Keratinocyte (primary cell): ENCODE data around the gene ADAMTS9. TPM values are rescaled to one million over a fixed set of nuclear protein-coding genes. Genes with fewer than 3 reads are reported as not detected.

Source experiments
- DNase-seq: peaks from one replicate; pipeline ENCODE4 v3.0.0-alpha.2; 2011; ENCODE audit warnings: low read depth, missing footprints, low spot score
- FAIRE-seq: peaks from 2 replicates; lab custom pipeline; 2011; peaks lifted over from hg19 to GRCh38; lab: Jason Lieb, UNC
- H2AFZ ChIP-seq: 2 replicates; pipeline ENCODE4 v1.6.0; 2012; ENCODE audit warnings: low read length, control low read depth, inconsistent platforms; ENCODE audit not compliant: control insufficient read depth
- H3K27ac ChIP-seq: 2 replicates; pipeline ENCODE4 v1.5.1; 2011; ENCODE audit warnings: low read length; ENCODE audit not compliant: control insufficient read depth, insufficient read depth
- H3K27me3 ChIP-seq: 3 replicates; pipeline ENCODE4 v1.6.0; 2011; ENCODE audit warnings: low read length; ENCODE audit not compliant: control insufficient read depth, insufficient read depth; ENCODE audit errors: extremely low read depth
- H3K36me3 ChIP-seq, 2 experiments: 2 replicates in 1 of 2; 3 replicates in 1 of 2; pipeline ENCODE4 v1.5.1; 2011; ENCODE audit warnings: low read length in 2 of 2, mild to moderate bottlenecking in 1 of 2; ENCODE audit not compliant: control insufficient read depth in 2 of 2, insufficient read depth in 2 of 2; ENCODE audit errors: extremely low read depth in 1 of 2
- H3K4me1 ChIP-seq: 3 replicates; pipeline ENCODE4 v1.5.1; 2011; ENCODE audit warnings: low read length; ENCODE audit not compliant: control insufficient read depth, insufficient read depth; ENCODE audit errors: extremely low read depth
- H3K4me2 ChIP-seq: 3 replicates; pipeline ENCODE4 v1.6.0; 2011; ENCODE audit warnings: low read depth, low read length; ENCODE audit not compliant: control insufficient read depth, insufficient read depth; ENCODE audit errors: extremely low read depth
- H3K4me3 ChIP-seq, 3 experiments: fragments of 200-600 bp in 1 of 3; sonication (generic) in 1 of 3; 2 replicates in 2 of 3; 3 replicates in 1 of 3; pipeline ENCODE4 v1.5.1; 2011 to 2016; ENCODE audit warnings: low read length in 3 of 3, mild to moderate bottlenecking in 3 of 3, control low read depth in 2 of 3, inconsistent platforms in 1 of 3, low read depth in 1 of 3, mixed read lengths in 1 of 3, mixed run types in 1 of 3, moderate library complexity in 1 of 3; ENCODE audit not compliant: control insufficient read depth in 2 of 3, insufficient read depth in 2 of 3; ENCODE audit errors: extremely low read depth in 1 of 3
- H3K79me2 ChIP-seq: 2 replicates; pipeline ENCODE4 v1.6.0; 2012; ENCODE audit warnings: low read length; ENCODE audit not compliant: control insufficient read depth, insufficient read depth
- H3K9ac ChIP-seq: 3 replicates; pipeline ENCODE4 v1.6.0; 2011; ENCODE audit warnings: low read length; ENCODE audit not compliant: control insufficient read depth, insufficient read depth; ENCODE audit errors: extremely low read depth
- H3K9me1 ChIP-seq: 3 replicates; pipeline ENCODE4 v1.6.0; 2011; ENCODE audit warnings: low read length; ENCODE audit not compliant: control insufficient read depth, insufficient read depth; ENCODE audit errors: extremely low read depth
- H3K9me3 ChIP-seq: 2 replicates; pipeline ENCODE4 v1.5.1; 2012; ENCODE audit warnings: low read depth, low read length; ENCODE audit not compliant: control insufficient read depth
- H4K20me1 ChIP-seq: 3 replicates; pipeline ENCODE4 v1.6.0; 2011; ENCODE audit warnings: low read length; ENCODE audit not compliant: control insufficient read depth, insufficient read depth; ENCODE audit errors: extremely low read depth
- EZH2 ChIP-seq: IDR thresholded peaks from one replicate; pipeline ENCODE4 v1.6.1; 2012; ENCODE audit warnings: inconsistent platforms, mild to moderate bottlenecking, low read length, moderate library complexity
- dilution Hi-C: fragments of 300-500 bp; cut with MboI; formaldehyde crosslinking; loops from one replicate; pipeline ENCODE4 v1.7.0; 2020; ENCODE audit warnings: low sequenced_read_pairs; ENCODE audit not compliant: extremely low pct_ligation_motif_present
- polyA plus RNA-seq, 5 experiments: library from polyadenylated mRNA; depleted of rRNA in 3 of 5; stranded (reverse) in 3 of 5; stranded (forward) in 1 of 5; unstranded in 1 of 5; fragments of >200 nt; gene quantifications; 1 replicate in 1 of 5; 2 replicates in 3 of 5; 3 replicates in 1 of 5; pipeline versions ENCODE4 v1.2.1 to v1.2.3, GENCODE V29; 2011 to 2012; ENCODE audit warnings: missing spikeins in 2 of 5, low read depth in 1 of 5, low replicate concordance in 1 of 5
- TF ChIP-seq, protein P1 (sequence below), 3 experiments: IDR thresholded peaks in 1 of 3; conservative IDR thresholded peaks in 1 of 3; optimal IDR thresholded peaks in 1 of 3; 2 replicates in 2 of 3; 3 replicates in 1 of 3; pipeline versions ENCODE3 to v1.5.1; 2011; ENCODE audit warnings: low read length in 3 of 3, mild to moderate bottlenecking in 3 of 3, moderate library complexity in 2 of 3, control low read depth in 1 of 3, inconsistent platforms in 1 of 3; ENCODE audit not compliant: insufficient read depth in 2 of 3; ENCODE audit errors: extremely low read depth in 1 of 3

Gene ADAMTS9
- polyA plus RNA-seq, 1 donor (not counting 4 experiments of a cell fraction or from before 2014, with no cell fraction given) = 0.43 TPM

DNA sequence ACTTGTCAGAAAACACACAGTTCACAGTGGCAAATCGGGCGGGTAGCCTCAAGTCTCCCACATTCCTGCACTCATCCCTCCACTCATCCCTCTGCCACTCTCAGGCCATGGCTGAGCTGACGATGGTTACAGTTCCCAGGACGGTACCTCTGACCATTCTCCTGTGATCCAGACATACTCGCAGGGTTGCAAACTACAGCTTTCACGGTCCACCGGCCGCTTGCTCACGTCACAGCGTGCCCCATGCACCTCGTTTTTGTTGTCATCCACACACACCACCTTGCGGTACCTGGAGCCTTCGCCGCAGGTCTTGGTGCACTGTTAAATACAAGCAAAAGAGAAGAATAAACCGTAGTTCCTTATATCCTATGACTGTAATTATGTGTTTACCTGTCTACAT, 137.1 kb downstream of the ADAMTS9 start:
- Histone ChIP-seq H3K4me1 (no peaks in the 10 kb centered on the region), H3K9me1 (no peaks in the 10 kb centered on the region), H3K9ac (no peak overlapping the region), H4K20me1 (no peaks in the 10 kb centered on the region), H3K4me2 (no peak overlapping the region), H3K4me3 (no peak overlapping the region), H2AFZ (no peak overlapping the region), H3K9me3 (no peaks in the 10 kb centered on the region), H3K36me3 (no peaks in the 10 kb centered on the region), H3K27ac (no peak overlapping the region), H3K27me3 (no peaks in the 10 kb centered on the region), H3K79me2 (no peaks in the 10 kb centered on the region)
- FAIRE-seq (no peak), DNase-seq (no peak)
- no peak for TF ChIP-seq EZH2
- TF ChIP-seq, protein P1, sequence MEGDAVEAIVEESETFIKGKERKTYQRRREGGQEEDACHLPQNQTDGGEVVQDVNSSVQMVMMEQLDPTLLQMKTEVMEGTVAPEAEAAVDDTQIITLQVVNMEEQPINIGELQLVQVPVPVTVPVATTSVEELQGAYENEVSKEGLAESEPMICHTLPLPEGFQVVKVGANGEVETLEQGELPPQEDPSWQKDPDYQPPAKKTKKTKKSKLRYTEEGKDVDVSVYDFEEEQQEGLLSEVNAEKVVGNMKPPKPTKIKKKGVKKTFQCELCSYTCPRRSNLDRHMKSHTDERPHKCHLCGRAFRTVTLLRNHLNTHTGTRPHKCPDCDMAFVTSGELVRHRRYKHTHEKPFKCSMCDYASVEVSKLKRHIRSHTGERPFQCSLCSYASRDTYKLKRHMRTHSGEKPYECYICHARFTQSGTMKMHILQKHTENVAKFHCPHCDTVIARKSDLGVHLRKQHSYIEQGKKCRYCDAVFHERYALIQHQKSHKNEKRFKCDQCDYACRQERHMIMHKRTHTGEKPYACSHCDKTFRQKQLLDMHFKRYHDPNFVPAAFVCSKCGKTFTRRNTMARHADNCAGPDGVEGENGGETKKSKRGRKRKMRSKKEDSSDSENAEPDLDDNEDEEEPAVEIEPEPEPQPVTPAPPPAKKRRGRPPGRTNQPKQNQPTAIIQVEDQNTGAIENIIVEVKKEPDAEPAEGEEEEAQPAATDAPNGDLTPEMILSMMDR (optimal IDR thresholded peaks at IDR 0.05 in 1 of 3, IDR thresholded peaks at IDR 0.05 in 1 of 3, conservative IDR thresholded peaks at IDR 0.05 in 1 of 3; ENCODE audit: extremely low read depth in 1 of 3, insufficient read depth in 2 of 3, low read length in 3 of 3) = no peak
- dilution Hi-C loops = no loop called here

DNA sequence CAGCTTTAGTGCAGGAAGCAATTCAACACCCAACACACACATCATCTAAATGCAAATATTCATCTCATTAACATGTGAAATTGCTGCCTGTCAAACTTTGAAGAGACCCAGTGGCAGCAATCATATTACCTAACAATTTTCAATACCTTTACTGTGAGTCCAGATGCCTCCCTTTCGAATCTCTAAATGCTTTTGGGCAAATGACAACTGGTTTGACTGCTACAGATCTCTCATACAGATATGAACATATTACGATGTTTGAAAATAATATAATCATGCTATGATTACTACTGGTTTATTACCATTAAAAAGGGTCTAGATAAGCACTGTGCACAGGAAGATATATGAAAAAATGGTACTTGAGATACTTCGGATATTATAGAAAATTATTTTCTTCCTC, 137.9 kb downstream of the ADAMTS9 start:
- dilution Hi-C loops = no loop called here
- H3K9ac ChIP-seq = no peak overlapping the region
- no peak for FAIRE-seq

More for the DNA sequence above, 137.9 kb downstream of the ADAMTS9 start:
- Histone ChIP-seq H4K20me1 (no peaks in the 10 kb centered on the region), H3K27ac (no peak overlapping the region), H3K36me3 (no peaks in the 10 kb centered on the region), H3K4me2 (no peak overlapping the region), H3K79me2 (no peaks in the 10 kb centered on the region), H3K4me3 (no peak overlapping the region), H3K27me3 (no peaks in the 10 kb centered on the region), H2AFZ (no peak overlapping the region), H3K4me1 (no peaks in the 10 kb centered on the region), H3K9me1 (no peaks in the 10 kb centered on the region), H3K9me3 (no peaks in the 10 kb centered on the region)
- no peak for TF ChIP-seq EZH2
- TF ChIP-seq, protein P1 (optimal IDR thresholded peaks at IDR 0.05 in 1 of 3, IDR thresholded peaks at IDR 0.05 in 1 of 3, conservative IDR thresholded peaks at IDR 0.05 in 1 of 3; ENCODE audit: extremely low read depth in 1 of 3, insufficient read depth in 2 of 3, low read length in 3 of 3) = no peak
- DNase-seq = no peak
